Adrenal gland (tissue), 12 donors: Measurements from ENCODE around the gene HAPSTR1. TPM values are rescaled to one million over a fixed set of nuclear protein-coding genes. Genes with fewer than 3 reads are reported as not detected.

Experiments
- DNase-seq, 7 donors: peaks; one replicate each; pipeline ENCODE4 v3.0.0-alpha.2; 2019 to 2020
- H3K27ac ChIP-seq, 5 donors: fragments of 200-600 bp; sonication (generic) in 4 of 5; 1 replicate in 3 of 5; 2 replicates in 2 of 5; pipeline versions ENCODE4 v1.5.1 to v1.8.0; 2016 to 2020; ENCODE audit warnings: mild to moderate bottlenecking in 1 of 5
- H3K27me3 ChIP-seq: fragments of 200-600 bp; 2 replicates; pipeline ENCODE4 v1.8.0; 2021
- H3K36me3 ChIP-seq, 2 donors: fragments of 200-600 bp; replicated peaks in 1 of 2; 1 replicate in 1 of 2; 2 replicates in 1 of 2; pipeline versions ENCODE4 v1.5.1 to v1.8.0; 2018 to 2022
- H3K4me1 ChIP-seq, 2 donors: fragments of 200-600 bp; replicated peaks in 1 of 2; 1 replicate in 1 of 2; 2 replicates in 1 of 2; pipeline versions ENCODE4 v1.5.1 to v1.8.0; 2018 to 2021
- H3K4me3 ChIP-seq, 4 donors: fragments of 200-600 bp; sonication (generic) in 3 of 4; one replicate each; pipeline ENCODE4 v1.5.1; 2016 to 2018
- H3K9me3 ChIP-seq, 3 donors: fragments of 200-600 bp; sonication (generic) in 1 of 3; replicated peaks in 1 of 3; 1 replicate in 2 of 3; 2 replicates in 1 of 3; pipeline versions ENCODE4 v1.5.1 to v1.8.0; 2016 to 2021
- POLR2A ChIP-seq, 2 donors: fragments of 450-650 bp; IDR thresholded peaks; one replicate each; pipeline ENCODE4 v1.6.1; 2017; ENCODE audit warnings: antibody characterized with exemption in 2 of 2, mild to moderate bottlenecking in 2 of 2, moderate library complexity in 1 of 2
- WGBS, 4 donors: extraction: QIAGEN DNeasy Blood & Tissue Kit in 2 of 4; methylation state at CpG; one replicate each; pipeline versions ENCODE4 v1.1.5 to v1.1.7; 2013 to 2017; 5-methylcytosine and 5-hydroxymethylcytosine counted together
- intact Hi-C, 2 donors: fragments of 100-400 bp; cut with DNase I; formaldehyde crosslinking; loops; one replicate each; pipeline versions ENCODE4 v1.14.1 to v1.15.0; 2022 to 2023
- polyA plus RNA-seq, 3 donors: library from polyadenylated mRNA; stranded (reverse); fragments of 200-250 nt in 2 of 3; fragments of 350-450 nt in 1 of 3; fragmentation: Illumina TruSeq in 1 of 3; extraction: RNeasy Lipid Tissue Mini Kit (QIAGEN cat#74804) in 1 of 3; gene quantifications; one replicate each; pipeline ENCODE4 v1.2.3, GENCODE V29; 2013 to 2014
- total RNA-seq, 9 donors: library from RNA; depleted of rRNA in 4 of 9; stranded (reverse); fragments of >200 nt in 4 of 9; fragments of 120-200 nt in 1 of 9; fragmentation: NEBNext Ultra II Directional in 1 of 9; extraction: Animal tissue kit (Norgen Biotek cat#: 25700) in 1 of 9; gene quantifications; one replicate each; pipeline versions ENCODE4 v1.1.0 to v1.2.4, GENCODE V29; 2013 to 2023
- TF ChIP-seq, protein P1 (sequence below), 6 experiments: fragments of 450-650 bp in 4 of 6; fragments of 200-600 bp in 2 of 6; sonication (generic) in 1 of 6; IDR thresholded peaks; 1 replicate in 5 of 6; 2 replicates in 1 of 6; pipeline versions ENCODE4 v1.5.1 to v1.8.0; 2016 to 2021; ENCODE audit warnings: antibody characterized with exemption in 6 of 6, mild to moderate bottlenecking in 2 of 6, moderate library complexity in 1 of 6
- donor health status: healthy with polysubstance abuse.
- donor health status: Bipolar disorder and iron deficiency.
- donor health status: DM: yes; HTN: yes; CAD: no.
- donor health status: DM: no; HTN: no; CAD: no.
- donor health status: DM: no; HTN: no; CAD: no.
- donor health status: DM: yes; HTN: yes; CAD: no.

HAPSTR1 gene
- total and polyA plus RNA-seq, 12 donors, result 5.8 to 93.2 (median 60.1) TPM

DNA sequence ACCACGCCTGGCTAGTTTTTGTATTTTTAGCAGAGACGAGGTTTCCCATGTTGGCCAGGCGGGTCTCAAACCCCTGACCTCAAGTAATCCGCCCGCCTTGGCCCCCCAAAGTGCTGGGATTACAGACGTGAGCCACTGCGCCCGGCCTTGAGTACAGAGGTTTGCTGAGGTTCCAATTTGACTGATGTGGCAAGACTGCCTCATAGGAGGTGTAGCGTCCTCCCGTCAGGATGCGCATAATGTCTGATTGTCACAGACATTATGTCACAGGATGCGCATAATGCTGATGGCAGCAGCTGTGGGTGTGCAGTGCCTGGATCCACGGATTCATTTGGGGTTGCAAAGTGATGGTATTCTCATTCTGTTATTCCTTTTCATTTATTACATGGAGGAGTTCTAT, 45.2 kb downstream of the HAPSTR1 start:
- peaks cover 0 to 7% of the 10 kb centered on the region in 2 donors for H3K4me1 ChIP-seq
- H3K27me3 ChIP-seq, result no peaks in the 10 kb centered on the region
- TF ChIP-seq, protein P1, sequence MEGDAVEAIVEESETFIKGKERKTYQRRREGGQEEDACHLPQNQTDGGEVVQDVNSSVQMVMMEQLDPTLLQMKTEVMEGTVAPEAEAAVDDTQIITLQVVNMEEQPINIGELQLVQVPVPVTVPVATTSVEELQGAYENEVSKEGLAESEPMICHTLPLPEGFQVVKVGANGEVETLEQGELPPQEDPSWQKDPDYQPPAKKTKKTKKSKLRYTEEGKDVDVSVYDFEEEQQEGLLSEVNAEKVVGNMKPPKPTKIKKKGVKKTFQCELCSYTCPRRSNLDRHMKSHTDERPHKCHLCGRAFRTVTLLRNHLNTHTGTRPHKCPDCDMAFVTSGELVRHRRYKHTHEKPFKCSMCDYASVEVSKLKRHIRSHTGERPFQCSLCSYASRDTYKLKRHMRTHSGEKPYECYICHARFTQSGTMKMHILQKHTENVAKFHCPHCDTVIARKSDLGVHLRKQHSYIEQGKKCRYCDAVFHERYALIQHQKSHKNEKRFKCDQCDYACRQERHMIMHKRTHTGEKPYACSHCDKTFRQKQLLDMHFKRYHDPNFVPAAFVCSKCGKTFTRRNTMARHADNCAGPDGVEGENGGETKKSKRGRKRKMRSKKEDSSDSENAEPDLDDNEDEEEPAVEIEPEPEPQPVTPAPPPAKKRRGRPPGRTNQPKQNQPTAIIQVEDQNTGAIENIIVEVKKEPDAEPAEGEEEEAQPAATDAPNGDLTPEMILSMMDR (IDR thresholded peaks at IDR 0.05), result no peak
- TF ChIP-seq POLR2A (IDR thresholded peaks at IDR 0.05), result no peak
- H3K4me3 ChIP-seq, result no peak overlapping the region
- DNase-seq, result peak in 1 of 7 donors; percentile 7
- intact Hi-C loops, result loop anchor here in 1 of 2 donors (5.0 kb wide), 1 partner anchor 1046 kb away; the partner anchor contains the start of gene GRIN2A
- 78 to 84% (median 81%) methylated on average over 6 to 13 of the region's 13 CpGs for WGBS, 4 donors
- no peak overlapping the region for H3K27ac ChIP-seq
- H3K9me3 ChIP-seq, result no peaks in the 10 kb centered on the region
- H3K36me3 ChIP-seq, result no peaks in the 10 kb centered on the region

GRCh38 chr16:9138021-9138680, 46.7 kb downstream of the HAPSTR1 start:
- 71 to 82% (median 80%) methylated on average over 12 to 14 of the region's 14 CpGs for WGBS, 4 donors
- H3K9me3 ChIP-seq, result no peaks in the 10 kb centered on the region
- intact Hi-C loops, result loop anchor here in 1 of 2 donors (5.0 kb wide), 1 partner anchor 1044 kb away; the partner anchor contains the start of gene GRIN2A
- no peaks in the 10 kb centered on the region for H3K27me3 ChIP-seq
- no peak for DNase-seq
- H3K4me3 ChIP-seq, result no peak overlapping the region
- H3K36me3 ChIP-seq, result no peaks in the 10 kb centered on the region
- no peak overlapping the region for H3K27ac ChIP-seq
- peaks cover 0 to 7% of the 10 kb centered on the region in 2 donors for H3K4me1 ChIP-seq
- TF ChIP-seq, protein P1 (IDR thresholded peaks at IDR 0.05), result no peak
- TF ChIP-seq POLR2A (IDR thresholded peaks at IDR 0.05), result no peak

DNA sequence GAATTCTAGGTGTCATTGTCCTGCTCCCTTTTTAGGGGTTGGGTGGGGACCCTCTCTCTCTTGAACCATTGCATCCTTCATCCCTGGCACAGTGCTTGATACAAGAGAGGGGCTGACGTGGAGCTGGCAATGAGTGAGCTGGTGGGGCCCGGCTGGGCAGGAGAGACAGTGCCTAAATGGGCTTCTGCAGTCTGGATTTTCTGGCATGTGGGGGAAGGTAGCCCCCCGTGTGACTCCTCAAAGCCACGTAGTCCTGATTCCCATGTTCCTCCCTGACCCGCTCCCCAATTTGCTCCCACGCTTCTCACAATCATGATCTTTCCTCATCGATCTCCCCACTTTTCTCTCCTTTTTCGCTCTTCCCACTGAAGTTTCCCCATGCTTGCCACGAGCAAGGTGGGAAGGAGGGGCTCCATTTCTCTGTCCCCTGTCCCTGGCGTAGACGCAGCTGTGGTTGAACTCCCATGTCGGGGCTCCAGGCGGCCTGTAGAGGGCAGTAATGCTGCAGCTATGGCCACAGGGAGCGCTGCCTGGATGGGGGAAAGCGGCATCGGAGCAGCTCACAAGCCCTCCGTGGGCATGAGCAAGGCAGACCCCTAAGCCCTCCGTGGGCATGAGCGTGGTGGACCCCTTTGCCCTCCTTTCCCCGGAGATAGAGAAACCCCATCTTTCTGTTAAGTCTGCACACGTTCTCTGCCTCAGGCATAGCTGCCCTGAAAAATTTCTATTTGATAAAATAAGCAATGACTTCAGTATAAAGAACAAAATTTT, 47.5 kb downstream of the HAPSTR1 start:
- Histone ChIP-seq H3K4me3 (no peak overlapping the region), H3K36me3 (no peaks in the 10 kb centered on the region), H3K4me1 (peaks cover 0 to 7% of the 10 kb centered on the region in 2 donors), H3K9me3 (no peaks in the 10 kb centered on the region), H3K27me3 (no peaks in the 10 kb centered on the region), H3K27ac (no peak overlapping the region)
- TF ChIP-seq, protein P1 (IDR thresholded peaks at IDR 0.05), result peak; percentile 54 to 81 (median 71)
- no peak for TF ChIP-seq POLR2A (IDR thresholded peaks at IDR 0.05)
- intact Hi-C loops, result loop anchor here in 1 of 2 donors (5.0 kb wide), 1 partner anchor 1043 kb away; the partner anchor contains the start of gene GRIN2A
- 11 to 13% (median 13%) methylated on average over 19 to 21 of the region's 21 CpGs for WGBS, 4 donors
- DNase-seq, result peak; percentile 57 to 79 (median 68)

GRCh38 chr16:9139965-9140364, 48.5 kb downstream of the HAPSTR1 start:
- no peak for DNase-seq
- intact Hi-C loops, result loop anchor here in 1 of 2 donors (5.0 kb wide), 1 partner anchor 1042 kb away; the partner anchor contains the start of gene GRIN2A
- Histone ChIP-seq H3K27me3 (no peaks in the 10 kb centered on the region), H3K4me1 (peaks cover 0 to 7% of the 10 kb centered on the region in 2 donors), H3K4me3 (no peak overlapping the region), H3K9me3 (no peaks in the 10 kb centered on the region), H3K27ac (no peak overlapping the region), H3K36me3 (no peaks in the 10 kb centered on the region)
- TF ChIP-seq POLR2A (IDR thresholded peaks at IDR 0.05), result no peak
- TF ChIP-seq, protein P1 (IDR thresholded peaks at IDR 0.05), result no peak
- WGBS, 4 donors, result 87 to 97% (median 93%) methylated on average over 7 of the region's 7 CpGs
